Muscle layer of duodenum (tissue), 2 donors: ENCODE results near the gene GNB3.

Experiments
- H3K27ac ChIP-seq: one replicate; pipeline ENCODE4 v1.7.0; 2013; ENCODE audit warnings: mild to moderate bottlenecking, low read length
- H3K27me3 ChIP-seq: one replicate; pipeline ENCODE4 v1.7.0; 2013; ENCODE audit warnings: low read depth, mild to moderate bottlenecking, control low read depth, low read length
- H3K36me3 ChIP-seq, 2 donors: one replicate each; pipeline ENCODE4 v1.7.0; 2013; ENCODE audit warnings: low read length in 2 of 2, control low read depth in 1 of 2, mild to moderate bottlenecking in 1 of 2; ENCODE audit not compliant: insufficient read depth in 2 of 2, control insufficient read depth in 1 of 2
- H3K4me1 ChIP-seq, 2 donors: one replicate each; pipeline ENCODE4 v1.7.0; 2013; ENCODE audit warnings: low read length in 2 of 2, mild to moderate bottlenecking in 2 of 2, control low read depth in 1 of 2, moderate library complexity in 1 of 2; ENCODE audit not compliant: insufficient read depth in 2 of 2, control insufficient read depth in 1 of 2
- H3K4me3 ChIP-seq, 2 donors: one replicate each; pipeline ENCODE4 v1.7.0; 2013; ENCODE audit warnings: low read length in 2 of 2, low read depth in 1 of 2, mild to moderate bottlenecking in 1 of 2
- H3K9me3 ChIP-seq, 2 donors: one replicate each; pipeline ENCODE4 v1.7.0; 2013; ENCODE audit warnings: low read length in 2 of 2, control low read depth in 1 of 2, mild to moderate bottlenecking in 1 of 2; ENCODE audit not compliant: control insufficient read depth in 1 of 2
- donor health status: healthy.

GNB3 gene

DNA sequence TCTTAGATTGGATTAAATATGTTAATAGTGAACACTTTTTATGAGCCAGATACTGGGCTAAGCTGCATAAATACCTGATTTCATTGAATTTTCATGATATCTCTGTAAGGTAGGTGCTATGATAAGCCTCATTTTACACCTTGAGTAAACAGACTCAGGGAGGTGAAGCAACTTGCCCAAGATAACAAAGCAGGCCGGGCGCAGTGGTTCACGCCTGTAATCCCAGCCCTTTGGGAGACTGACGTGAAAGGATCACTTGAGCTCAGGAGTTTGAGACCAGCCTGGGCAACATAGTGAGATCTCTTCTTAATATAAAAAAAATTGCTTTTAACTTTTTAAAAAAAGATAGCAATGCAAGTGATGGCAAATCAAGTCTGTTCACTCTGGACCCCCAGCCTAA, 1.4 kb downstream of the GNB3 start:
- Histone ChIP-seq H3K27ac (no peak overlapping the region), H3K9me3 (no peaks in the 10 kb centered on the region), H3K27me3 (no peaks in the 10 kb centered on the region), H3K4me1 (peaks cover 0 to 3% of the 10 kb centered on the region in 2 donors), H3K4me3 (no peak overlapping the region), H3K36me3 (peaks cover 9 to 62% of the 10 kb centered on the region in 2 donors)

DNA sequence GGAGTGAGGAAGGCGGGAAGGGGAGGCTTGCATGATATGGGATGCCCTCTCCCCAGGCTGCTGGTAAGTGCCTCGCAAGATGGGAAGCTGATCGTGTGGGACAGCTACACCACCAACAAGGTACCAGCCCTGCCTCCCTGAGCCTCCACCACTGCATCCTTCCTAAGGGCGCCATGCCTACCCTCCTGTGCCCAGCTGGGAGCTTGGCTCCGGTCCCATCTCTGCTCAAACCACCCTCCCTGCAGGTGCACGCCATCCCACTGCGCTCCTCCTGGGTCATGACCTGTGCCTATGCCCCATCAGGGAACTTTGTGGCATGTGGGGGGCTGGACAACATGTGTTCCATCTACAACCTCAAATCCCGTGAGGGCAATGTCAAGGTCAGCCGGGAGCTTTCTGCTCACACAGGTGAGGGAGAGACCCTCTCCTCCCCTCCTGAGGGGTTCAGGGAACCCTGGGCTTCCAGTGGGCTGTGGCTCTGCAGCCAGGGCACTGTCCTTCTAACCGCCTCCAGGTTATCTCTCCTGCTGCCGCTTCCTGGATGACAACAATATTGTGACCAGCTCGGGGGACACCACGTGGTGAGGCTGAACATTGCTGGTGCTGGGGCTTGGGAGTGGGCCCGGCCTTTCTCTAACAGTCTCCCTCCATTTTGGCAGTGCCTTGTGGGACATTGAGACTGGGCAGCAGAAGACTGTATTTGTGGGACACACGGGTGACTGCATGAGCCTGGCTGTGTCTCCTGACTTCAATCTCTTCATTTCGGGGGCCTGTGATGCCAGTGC, 2.6 kb downstream of the GNB3 start:
- no peaks in the 10 kb centered on the region for H3K9me3 ChIP-seq
- no peak overlapping the region for H3K27ac ChIP-seq
- peaks cover 9 to 57% of the 10 kb centered on the region in 2 donors for H3K36me3 ChIP-seq
- no peaks in the 10 kb centered on the region for H3K27me3 ChIP-seq
- peaks cover 0 to 3% of the 10 kb centered on the region in 2 donors for H3K4me1 ChIP-seq
- no peak overlapping the region for H3K4me3 ChIP-seq

DNA sequence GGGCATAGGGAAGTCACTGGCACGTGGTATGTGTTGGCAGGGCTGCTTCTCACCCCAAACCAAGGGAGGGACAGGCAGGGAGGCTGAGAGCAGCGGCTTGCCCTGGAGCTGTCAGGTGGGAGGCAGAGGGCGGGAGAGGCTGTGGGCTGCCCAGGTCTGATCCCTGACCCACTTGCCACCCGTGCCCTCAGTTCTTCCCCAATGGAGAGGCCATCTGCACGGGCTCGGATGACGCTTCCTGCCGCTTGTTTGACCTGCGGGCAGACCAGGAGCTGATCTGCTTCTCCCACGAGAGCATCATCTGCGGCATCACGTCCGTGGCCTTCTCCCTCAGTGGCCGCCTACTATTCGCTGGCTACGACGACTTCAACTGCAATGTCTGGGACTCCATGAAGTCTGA, 4.7 kb downstream of the GNB3 start:
- Histone ChIP-seq H3K9me3 (no peaks in the 10 kb centered on the region), H3K4me3 (no peak overlapping the region)

DNA sequence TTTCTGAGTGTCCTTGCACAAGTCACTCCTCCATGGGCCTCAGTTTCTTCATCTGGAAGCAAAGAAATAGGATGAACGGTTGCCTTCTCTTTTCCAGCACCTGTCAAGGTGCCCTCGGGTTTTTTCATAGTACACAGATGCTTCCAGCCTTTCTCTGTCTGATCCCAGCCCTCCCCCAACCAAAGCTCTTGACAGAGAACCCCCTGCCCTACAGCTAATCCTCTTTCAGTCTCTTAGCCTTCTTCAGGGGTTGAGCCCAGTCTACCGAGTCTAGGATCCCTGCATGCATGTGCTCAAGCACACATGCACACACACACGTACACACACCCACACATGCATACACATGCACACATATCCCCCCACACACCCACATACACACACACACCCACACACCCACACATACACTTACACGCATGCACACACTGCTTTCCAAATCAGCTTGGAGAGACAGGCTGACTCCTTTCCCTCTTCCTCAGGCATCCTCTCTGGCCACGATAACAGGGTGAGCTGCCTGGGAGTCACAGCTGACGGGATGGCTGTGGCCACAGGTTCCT, 5.7 kb downstream of the GNB3 start:
- Histone ChIP-seq H3K4me1 (peaks cover 6 to 7% of the 10 kb centered on the region in 2 donors), H3K36me3 (peaks cover 9 to 50% of the 10 kb centered on the region in 2 donors), H3K9me3 (no peaks in the 10 kb centered on the region), H3K4me3 (no peak overlapping the region), H3K27me3 (no peaks in the 10 kb centered on the region), H3K27ac (no peak overlapping the region)

More for the DNA sequence above, 4.7 kb downstream of the GNB3 start:
- no peak overlapping the region for H3K27ac ChIP-seq
- no peaks in the 10 kb centered on the region for H3K4me1 ChIP-seq
- peaks cover 9 to 50% of the 10 kb centered on the region in 2 donors for H3K36me3 ChIP-seq
- H3K27me3 ChIP-seq = no peaks in the 10 kb centered on the region

GRCh38 chr12:6847676-6848075, 7.0 kb downstream of the GNB3 start:
- no peaks in the 10 kb centered on the region for H3K9me3 ChIP-seq
- peaks cover 6 to 7% of the 10 kb centered on the region in 2 donors for H3K4me1 ChIP-seq
- H3K27me3 ChIP-seq = no peaks in the 10 kb centered on the region
- peaks cover 9 to 50% of the 10 kb centered on the region in 2 donors for H3K36me3 ChIP-seq
- no peak overlapping the region for H3K27ac ChIP-seq
- H3K4me3 ChIP-seq = no peak overlapping the region

DNA sequence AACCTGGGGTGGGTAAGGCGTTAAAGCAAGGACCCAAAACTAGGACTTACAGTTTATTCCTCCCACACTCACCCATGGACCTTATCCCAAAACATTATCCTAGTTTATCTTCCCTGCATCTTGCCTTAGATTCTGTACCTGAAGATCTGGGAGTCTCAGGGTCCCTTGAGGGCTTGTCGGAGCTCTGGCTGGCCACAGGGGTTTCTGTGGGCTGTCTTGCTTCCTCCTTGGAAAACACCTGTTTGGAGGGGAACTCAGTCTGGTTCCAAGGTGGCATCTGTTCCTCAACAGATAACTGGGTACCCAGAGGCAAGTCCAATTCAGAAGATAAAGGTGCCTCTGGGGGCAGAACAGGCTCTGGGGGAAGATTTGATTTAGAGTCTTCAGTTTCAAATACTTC, 8.7 kb downstream of the GNB3 start:
- H3K4me3 ChIP-seq = no peak overlapping the region
- H3K4me1 ChIP-seq = peaks cover 14 to 22% of the 10 kb centered on the region in 2 donors
- H3K9me3 ChIP-seq = no peaks in the 10 kb centered on the region
- peaks cover 9 to 48% of the 10 kb centered on the region in 2 donors for H3K36me3 ChIP-seq
- H3K27me3 ChIP-seq = no peaks in the 10 kb centered on the region
- no peak overlapping the region for H3K27ac ChIP-seq

- Histone ChIP-seq H3K27me3 (no peaks in the 10 kb centered on the region), H3K4me3 (peak overlapping the region in 1 of 2 donors; percentile 89), H3K27ac (peak overlapping the region; percentile 5), H3K4me1 (peaks cover 14 to 22% of the 10 kb centered on the region in 2 donors), H3K9me3 (no peaks in the 10 kb centered on the region), H3K36me3 (peaks cover 9 to 41% of the 10 kb centered on the region in 2 donors)
Measured at GRCh38 chr12:6849976-6850560, 9.3 kb downstream of the GNB3 start.

GRCh38 chr12:6850796-6851152, 10.0 kb downstream of the GNB3 start:
- Histone ChIP-seq H3K4me1 (peaks cover 14 to 22% of the 10 kb centered on the region in 2 donors), H3K27ac (peak overlapping the region; percentile 99), H3K9me3 (no peaks in the 10 kb centered on the region), H3K4me3 (peak overlapping the region; percentile 89 to 91), H3K36me3 (peaks cover 10 to 38% of the 10 kb centered on the region in 2 donors), H3K27me3 (no peaks in the 10 kb centered on the region)

DNA sequence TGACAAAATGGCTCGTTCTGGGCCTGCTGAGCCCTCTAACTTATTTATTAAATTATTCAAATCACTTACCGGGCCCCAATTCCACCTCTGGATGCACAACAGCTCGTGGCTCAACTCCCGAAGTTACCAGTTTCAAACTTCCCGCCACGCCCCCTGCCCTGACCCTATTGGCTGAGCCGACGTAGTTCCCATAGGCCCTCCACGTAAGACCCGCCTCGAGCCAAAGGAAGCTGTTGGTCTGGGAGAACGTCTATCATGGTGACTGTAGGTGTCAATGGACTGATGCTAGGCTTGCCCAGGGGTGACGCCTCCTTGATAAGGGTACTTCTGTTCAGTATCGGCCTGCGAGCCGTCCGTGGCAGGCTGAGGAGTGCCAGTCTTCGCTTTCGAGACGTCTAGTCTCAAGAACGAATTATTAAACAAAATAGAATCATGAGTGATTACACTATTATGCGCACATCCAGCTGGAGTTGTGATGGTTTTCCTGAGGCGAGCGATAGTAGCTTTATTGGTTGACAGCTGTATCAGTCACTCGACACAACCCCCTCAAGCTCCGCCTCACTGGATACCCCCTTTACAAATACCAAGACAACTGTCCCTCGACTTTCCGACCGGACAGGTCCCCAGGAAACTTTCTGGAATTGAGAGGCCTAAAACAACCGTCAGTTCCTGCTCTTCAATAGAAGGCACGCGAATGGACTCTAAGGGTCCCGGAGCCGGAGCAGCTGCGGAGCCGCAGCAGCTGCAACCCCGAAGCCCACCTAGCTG, 10.6 kb downstream of the GNB3 start, which contains the start of gene CDCA3:
TSS of gene CDCA3 (minus strand) at position 134 of the 768 bp plus-strand sequence. CDS start 334 bp downstream, outside the sequence.
- Histone ChIP-seq H3K4me3 (peak within 1 kb of the TSS; percentile 89 to 91), H3K27ac (peak within 1 kb of the TSS; percentile 99), H3K9me3 (no peaks in the 10 kb centered on the region), H3K27me3 (no peaks in the 10 kb centered on the region), H3K36me3 (peaks cover 10 to 38% of the 10 kb centered on the region in 2 donors), H3K4me1 (peaks cover 14 to 22% of the 10 kb centered on the region in 2 donors)

GRCh38 chr12:6851921-6852650, 11.4 kb downstream of the GNB3 start, which contains the start of gene USP5:
Gene USP5 (plus strand): TSS chr12:6852150. CDS start chr12:6852180, 30 bp downstream.
- peaks cover 14 to 22% of the 10 kb centered on the region in 2 donors for H3K4me1 ChIP-seq
- H3K36me3 ChIP-seq = peaks cover 15 to 38% of the 10 kb centered on the region in 2 donors
- H3K9me3 ChIP-seq = no peaks in the 10 kb centered on the region
- H3K27ac ChIP-seq = peak within 1 kb of the TSS; percentile 99
- H3K27me3 ChIP-seq = no peaks in the 10 kb centered on the region
- H3K4me3 ChIP-seq = peak within 1 kb of the TSS; percentile 89 to 91
